CD4-positive, alpha-beta T cell treated with Interleukin-6 at 100 ng/mL for 8 hours (primary cell): ENCODE measurements around the gene PFKL.
A peak's percentile ranks its signal among the peaks of the same experiment; 100 is the strongest.

Experiments
- DNase-seq: peaks from one replicate; pipeline ENCODE4 v3.0.0-alpha.2; 2020; ENCODE audit warnings: mixed read lengths, low spot score

PFKL gene

DNA sequence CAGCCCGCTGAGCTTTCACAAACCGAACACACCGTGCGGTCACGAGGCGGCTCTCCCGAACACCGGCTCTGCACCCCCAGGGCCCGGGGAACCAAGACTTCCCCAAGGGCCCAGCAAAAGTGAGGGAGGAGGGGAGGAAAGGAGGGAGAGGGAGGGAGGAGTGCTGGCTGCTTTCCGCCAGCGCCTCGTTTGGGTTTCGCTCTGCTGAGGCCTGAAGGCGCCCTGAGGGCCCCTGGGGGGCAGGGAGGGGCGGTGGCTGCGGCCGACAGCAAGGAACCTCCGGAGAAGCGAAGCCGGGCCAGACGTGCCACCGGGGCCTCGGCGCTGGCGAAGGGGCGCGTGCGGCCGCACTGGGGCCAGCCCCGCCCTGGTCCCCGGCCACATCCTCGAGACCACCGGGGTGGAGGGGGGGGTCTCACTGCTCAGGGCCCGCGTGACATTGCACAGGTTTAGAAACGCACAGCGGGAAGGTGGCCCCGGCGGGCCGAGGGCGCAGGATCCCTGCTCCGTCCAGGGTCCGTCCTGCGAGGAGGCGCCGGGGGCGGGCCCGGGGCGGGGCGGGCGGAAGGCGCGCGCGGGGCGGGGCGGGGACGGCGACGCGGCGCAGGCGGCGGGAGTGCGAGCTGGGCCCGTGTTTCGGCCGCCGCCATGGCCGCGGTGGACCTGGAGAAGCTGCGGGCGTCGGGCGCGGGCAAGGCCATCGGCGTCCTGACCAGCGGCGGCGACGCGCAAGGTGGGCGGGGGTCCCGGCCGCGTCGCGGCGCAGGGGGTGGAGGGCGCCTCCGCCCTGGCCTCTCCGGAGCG is at the start of gene PFKL:
Gene PFKL, plus strand, starts transcription at position 596 of the 804 bp plus-strand sequence. Its CDS starts 53 bp downstream, at position 649.
- peak; percentile 35 for DNase-seq

DNA sequence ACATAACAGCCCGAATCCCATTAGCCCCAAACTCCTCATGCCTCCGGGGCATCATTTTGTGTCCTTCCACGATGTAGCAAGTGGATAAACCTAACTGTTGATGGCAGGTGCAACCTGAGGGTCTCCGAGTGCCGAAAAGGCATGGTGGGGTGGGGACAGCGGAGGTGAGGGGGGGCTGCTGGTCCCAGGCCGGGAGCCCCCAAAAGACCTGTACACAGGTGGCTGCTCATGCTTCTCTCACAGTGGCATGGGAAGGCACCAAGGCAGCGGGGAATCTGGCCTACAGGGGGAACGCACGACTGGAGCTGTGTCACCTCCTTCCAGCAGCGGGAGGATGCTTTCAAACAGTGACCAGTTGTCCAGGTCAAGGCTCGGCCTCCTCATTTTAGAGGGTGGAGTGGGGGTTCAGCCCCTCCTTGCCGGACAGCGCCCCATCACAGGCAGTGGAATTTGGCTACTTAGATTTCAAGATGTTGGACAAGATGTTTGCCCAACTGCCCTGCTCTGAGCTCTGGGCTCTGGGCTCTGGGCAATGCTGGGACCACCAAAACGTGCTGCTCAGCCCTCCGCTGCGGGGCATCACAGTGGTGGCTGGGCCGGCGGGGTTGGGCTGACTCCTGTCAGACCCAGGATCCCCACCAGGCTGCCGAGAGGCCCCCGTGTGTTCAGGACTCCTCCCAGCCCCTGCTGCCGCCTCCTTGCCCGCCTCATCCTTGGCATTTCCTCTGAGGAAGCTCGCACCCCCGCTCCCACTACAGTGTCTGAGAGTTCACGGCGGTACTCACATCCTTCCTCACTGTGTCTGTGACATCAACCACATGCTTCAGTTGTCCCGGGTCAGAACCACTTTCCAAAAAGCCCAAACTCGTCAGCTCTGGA is 45.8 kb upstream of the PFKL start:
- DNase-seq, result no peak

DNA sequence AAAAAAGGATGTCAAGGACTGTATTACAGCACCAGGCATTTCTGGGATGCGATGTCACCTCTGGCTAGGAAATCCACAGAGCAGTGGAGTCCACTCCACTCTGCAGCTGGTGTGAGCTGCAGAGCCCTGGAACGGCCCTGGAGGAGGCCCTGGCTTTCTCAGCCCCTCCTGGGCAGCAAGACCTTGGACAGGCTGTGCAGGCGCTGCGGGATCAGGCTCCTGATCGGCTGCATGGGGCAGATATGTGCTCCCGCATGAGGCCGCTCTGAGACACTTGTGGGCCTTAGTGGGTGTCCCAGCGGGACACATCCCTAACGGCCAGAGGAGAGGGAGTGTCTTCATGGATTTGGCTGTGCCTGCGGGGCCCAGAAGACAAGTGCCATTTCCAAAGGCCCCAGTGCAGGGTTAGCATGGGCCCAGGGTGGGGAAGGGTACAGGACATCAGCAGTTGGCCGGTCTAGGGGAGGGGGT is 44.3 kb upstream of the PFKL start:
- no peak for DNase-seq

DNA sequence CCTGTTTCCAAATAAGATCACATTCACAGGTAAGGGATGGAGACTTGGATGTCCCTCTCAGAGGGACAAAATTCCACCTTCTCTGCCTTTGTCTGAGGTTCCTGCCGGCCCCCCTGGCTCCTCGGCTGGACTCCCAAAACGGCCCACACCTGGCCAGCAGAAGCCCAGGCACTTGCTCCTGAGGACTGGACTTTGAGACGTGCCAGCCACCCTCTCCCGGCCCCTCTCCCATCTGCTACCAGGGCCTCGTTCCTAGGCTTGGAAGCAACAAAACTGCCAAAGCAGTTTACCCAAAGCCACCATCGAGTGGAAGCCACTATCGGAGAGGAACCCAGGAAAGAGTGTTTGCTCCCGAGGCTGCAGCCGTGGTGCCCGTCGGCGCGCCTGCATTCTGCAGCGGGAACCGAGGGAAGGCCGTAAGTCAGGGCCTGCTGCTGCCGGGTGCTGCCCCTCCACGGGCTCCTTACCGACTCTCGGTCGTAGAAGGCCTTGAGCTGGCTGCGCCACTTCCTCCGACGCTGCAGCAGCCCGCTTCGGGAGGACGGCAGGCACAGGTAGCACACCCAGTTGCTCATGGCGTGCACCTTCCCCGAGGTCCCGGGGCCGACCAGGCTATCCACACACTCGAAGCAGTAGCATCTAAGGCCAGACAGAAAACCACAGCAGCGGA is 41.7 kb upstream of the PFKL start:
- DNase-seq, result no peak

DNA sequence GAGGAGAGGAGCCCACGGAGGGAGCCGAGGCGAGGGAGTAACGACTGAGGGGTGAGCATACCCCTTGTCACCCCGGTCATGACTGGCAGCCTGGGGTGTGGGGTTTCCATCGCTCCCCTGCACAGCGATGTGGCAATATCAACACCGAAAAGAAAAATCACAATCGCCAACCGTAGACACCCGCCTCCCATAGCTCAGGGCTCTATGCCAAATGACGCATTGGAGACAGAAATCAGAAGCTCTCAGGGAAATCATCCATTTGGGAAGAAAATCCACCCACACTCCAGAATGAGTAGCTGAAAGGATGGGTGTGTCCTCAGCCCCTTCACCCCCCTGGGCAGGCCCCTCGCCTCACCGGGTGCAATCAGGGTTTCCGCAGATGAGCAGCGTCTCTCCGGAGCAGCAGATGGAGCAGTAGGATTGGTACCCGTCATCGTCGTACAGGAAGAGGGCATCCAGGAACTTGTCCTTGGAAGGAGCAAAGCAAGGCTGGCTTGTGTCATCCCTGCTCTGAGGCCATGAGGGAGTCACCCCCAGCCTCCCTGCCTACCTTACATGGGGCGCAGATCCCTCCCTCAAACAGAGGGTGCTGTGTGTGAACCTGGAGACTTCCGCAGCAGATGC is 40.7 kb upstream of the PFKL start:
- DNase-seq, result no peak

DNA sequence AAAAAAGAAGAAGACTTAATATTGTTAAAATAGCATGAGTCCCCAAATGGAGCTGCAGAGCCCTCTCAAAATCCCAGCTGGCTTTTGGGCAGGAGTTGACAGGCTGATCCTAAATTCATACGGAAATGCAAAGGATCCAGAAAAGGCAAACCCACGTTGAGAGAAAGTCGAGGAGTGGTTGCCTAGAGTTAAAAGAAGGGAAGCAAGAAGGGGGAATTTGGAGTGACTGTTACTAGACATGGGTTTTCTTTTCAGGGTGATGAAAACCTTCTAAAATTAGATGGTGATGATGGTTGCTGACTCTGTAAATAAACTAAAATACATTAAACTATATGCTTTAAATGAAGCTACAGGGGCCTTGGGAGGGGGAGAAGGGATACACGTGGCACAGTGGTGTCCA is 39.8 kb upstream of the PFKL start:
- no peak for DNase-seq

DNA sequence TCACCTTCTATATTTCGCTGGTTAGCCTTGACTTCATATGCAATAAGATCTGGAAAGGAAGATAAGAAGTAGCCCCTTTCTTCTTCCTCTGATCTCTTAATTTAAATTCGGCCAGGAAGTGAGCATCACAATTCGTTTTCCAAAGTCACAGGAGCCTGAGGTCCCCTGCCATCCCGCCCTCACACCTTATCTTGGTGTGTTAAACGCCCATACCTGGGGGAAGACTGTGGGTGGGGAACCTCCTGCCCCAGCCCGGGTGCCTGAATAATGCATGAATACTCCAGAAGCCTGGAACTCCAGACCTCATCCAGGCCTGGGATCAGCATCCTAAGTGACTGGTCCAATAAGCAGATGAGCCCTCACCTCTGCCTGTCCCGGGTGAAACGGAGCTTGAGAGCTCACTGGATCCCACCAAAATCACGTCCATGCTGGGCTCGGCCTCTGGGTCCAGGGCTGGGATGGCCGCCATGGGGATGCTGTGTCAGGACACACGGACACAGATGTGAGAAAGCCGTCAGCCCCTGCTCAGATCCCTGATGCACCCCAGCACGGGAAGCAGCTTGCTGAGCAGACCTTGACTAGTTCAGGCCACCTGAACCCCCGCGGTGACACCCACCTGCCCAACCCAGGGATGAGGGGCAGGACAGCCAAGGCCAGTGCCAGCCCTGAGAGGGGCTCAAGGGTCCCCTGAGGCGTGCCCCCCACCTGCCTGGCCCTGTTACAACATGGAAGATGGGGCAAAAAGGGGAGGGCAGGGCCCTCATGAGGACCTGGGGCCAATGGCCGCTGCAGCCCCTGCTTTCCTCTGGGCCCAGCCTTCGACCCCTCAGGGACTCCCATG is 38.8 kb upstream of the PFKL start:
- DNase-seq, result no peak

DNA sequence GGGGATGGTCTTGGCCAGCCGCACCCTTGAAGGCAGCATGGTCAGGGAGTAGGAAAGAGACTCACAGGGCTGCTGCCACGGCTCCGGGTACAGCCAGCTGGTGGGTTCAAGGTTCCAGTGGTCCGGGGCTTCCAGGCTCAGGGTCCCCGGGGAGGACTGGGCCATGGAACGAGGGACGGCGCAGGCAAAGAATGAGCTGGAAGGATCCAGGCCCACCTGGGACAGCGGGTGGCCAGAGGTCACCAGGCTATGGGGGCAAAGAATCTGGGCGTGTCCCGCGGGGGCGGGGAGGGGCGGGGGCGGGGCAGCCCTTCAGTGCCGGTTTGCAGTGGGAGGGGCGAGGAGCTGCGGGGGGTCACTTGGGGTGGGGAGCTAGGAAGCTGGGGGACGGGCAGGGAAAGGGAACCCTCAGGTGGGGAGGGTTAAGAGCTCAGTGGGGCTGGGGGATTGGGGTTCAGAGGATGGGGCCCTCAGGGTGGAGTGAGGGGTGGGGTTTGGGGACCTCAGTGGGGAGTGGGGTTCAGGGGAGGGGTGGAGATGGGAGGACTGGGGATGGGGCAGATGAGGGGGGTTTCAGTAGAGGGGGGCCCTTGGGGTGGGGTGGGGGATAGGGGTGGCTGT is 38.1 kb upstream of the PFKL start, which contains the start of gene DNMT3L:
Gene DNMT3L, minus strand, starts transcription at position 223 of the 621 bp plus-strand sequence. CDS start 638 bp downstream, outside the sequence.
- DNase-seq, result no peak

DNA sequence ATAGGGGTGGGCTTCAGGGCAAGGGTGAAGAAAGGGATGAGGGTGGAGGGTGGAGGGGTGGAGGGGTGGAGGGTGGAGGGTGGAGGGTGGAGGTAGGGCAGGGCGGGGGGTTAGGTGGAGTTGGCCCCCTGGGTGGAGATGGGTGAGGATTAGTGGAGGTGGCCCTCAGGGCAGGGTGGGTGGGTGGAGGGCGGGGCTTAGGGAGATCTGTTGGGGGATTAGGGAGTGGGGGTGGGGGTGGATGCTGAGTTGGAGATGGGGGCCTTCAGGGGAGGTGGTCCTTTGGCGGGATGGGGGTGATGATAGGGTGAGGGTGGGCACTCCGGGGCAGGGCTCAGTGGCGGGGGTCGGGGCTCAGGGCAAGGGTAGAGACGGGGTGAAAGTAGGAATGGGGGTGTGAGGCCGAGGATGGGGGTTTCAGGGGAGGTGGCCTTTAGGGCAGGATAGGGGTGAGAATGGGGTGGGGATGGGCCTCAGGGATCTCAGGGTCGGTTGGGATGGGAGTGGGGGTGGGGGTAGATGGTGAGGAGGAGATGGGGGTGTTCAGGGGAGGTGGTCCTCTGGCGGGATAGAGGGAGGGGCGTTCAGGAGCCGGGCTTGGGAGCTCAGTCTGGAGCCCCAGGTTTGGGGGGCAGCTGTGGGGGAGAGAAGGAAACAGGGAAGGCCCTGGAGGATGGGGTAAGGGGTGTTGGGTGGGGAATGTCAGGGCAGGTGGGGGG is 37.4 kb upstream of the PFKL start:
- no peak for DNase-seq

DNA sequence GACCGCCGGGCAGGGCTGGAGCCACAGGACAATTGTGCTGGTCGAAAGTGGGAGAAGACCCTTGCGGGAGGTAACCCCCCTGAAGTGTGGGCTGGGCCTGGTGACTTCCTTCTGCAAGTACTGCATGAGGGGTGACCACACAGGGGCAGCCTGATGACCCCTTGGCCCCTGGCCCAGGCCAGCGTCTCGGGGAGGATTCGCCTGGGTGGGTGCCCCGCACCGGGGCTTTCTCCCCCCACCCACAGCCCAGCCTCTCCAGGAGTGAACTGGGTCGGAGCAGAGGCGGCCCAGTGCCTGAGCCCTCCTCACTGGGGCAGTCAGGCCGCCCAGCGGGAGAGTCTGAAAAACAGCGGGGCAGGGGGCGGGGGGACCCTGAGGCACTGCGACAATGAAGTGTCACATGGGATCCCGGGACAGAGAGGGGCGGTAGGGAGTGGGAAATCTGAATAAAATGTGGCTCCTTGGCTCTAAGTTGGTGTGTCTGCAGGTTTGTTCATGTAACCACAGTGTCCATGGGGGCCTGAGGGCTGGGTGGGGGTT is 36.6 kb upstream of the PFKL start:
- DNase-seq, result no peak

DNA sequence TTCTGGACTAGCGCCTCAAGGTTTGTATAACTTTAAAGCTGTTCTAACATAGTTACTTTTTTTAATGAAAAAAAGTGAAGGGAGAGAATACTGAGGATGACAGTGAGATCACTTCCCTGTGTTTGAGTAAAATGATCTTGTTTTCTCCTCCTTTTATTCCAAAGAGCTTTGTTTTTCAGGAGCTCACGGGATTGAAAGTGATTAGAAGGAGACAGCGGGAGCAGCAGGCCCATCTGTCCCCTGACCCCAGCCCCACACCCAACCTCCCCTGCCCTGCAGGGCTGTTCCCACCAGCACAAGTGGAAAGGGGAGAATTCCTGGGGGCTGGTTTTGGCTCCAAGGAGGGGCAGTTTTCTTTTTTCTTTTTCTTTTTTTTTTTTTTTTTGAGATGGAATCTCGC is 36.1 kb upstream of the PFKL start:
- no peak for DNase-seq

DNA sequence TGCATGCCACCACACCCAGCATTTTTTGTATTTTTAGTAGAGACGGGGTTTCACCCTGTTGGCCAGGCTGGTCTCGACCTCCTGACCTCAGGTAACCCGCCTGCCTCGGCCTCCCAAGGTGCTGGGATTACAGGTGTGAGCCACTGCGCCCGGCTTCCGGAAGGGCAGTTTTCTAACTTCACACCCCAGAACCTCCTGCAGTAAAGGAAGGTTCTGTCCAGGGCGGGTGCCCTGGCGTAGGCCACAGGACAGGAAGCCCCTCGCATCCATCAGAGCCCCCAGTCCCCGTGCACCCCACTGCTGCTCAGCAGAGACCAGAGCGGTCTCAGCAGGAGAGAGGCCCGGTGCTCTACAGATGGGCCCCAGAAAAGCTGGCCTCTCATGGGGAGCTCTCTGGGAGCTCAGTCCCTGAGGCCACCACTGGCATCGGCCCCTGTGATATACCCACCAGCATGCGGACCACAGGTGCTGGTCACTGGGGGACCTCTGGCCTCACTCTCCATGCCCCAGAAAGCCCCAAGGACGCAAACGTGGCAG is 34.1 kb upstream of the PFKL start:
- DNase-seq, result no peak

DNA sequence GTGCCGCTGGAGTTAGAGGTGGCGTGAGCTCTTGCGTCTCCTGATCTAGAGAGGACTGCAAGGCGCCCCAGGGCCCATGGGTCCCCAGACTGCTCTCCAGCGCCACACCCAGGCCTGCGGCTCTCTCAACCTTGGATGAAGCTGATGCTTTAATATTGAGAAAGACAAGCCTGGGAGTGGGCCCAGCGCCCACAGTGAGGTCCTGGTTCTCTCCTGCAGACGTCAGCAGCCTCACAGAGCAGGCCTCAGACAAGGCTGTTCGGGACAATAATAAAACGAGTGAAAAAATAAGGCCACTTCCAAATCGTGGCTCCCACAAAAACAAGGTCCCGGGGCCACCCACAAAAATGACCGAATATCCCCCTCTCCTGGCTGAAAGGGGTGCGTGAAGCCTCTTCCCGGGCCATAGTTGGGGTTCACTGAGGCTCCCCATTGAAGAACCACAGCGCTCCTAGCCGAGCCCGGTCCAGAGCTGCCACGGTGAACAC is 32.2 kb upstream of the PFKL start:
- no peak for DNase-seq

DNA sequence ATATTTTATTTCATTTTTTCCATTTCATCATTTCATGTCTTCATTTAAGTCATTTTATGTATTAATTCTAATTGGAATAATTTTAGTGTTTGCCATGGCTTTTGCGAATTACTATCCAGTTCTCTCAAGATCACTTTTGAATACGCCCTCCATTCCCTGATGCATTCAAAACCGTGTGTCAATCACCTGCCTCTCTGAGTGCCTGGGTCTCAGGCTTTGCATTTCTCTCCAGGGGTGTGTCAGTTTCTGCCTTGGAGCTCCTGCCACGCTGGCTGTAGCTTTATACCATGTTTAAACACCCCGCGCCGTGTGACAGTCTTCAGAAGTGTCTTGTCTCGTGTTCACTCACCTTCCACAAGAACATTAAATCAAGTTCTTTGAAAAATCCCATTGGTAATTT is 30.8 kb upstream of the PFKL start:
- no peak for DNase-seq

DNA sequence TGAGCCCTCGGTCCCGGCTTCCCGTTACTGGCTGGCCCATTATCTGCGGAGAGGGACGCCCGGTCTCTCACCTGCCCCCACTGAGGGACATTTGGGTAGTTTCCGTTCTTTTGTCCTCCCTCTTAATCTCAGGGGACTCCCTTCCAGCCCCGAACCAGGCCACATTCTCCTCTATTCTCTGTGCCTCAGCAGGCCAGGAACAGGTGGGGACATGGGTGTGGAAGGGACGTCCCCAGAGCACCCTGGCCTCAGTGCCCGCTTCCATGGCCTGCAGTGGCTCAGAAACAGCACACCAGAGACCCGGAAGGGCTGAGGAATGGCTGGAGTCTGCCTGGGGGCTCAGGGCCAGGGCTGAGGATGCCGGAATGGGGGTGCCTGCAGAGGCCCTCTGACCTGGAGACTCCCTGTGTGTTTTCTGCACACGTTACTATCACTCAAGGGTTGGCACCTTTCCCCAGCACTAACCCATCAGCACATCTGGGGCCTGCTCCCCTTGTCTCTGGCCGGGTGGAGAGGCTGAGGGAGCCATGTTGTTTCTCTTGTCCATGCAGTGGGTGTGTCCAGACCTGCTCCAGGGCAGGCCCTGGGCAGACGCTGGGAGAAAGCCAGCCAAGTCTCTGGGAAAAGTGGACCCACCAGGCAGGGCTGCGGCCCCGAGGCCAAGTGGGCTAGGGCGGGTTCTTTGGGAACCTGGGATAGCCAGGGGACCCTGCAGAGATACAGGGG is 28.1 kb upstream of the PFKL start:
- no peak for DNase-seq

DNA sequence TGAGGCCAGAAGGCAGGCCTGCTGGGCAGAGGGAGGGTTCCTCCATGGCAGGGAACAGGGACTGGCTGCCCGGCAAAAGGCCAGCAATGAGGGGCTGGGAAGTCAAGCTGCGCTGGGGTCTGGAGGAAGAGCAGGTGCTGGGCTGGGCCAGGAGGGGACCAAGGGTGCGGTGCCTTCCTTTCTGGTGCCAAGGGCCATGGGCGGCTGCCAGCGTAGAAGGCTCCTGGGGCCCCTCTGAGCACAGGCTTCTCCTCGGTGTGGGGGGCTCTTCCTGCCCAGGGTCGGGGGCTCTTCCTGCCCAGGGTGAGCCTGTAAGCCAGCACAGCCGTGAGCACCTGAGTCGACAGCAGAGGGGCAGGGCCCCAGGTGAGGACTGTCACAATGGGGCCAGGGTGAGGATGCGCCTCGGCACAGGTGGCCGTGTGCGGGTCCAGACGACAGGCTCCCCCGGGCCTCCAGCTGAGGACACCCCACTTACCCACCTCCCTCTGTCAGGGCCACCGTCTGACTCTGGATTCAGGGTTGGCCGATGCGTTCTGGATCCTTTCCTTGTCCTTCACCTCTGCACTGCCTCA is 27.5 kb upstream of the PFKL start:
- DNase-seq, result no peak

DNA sequence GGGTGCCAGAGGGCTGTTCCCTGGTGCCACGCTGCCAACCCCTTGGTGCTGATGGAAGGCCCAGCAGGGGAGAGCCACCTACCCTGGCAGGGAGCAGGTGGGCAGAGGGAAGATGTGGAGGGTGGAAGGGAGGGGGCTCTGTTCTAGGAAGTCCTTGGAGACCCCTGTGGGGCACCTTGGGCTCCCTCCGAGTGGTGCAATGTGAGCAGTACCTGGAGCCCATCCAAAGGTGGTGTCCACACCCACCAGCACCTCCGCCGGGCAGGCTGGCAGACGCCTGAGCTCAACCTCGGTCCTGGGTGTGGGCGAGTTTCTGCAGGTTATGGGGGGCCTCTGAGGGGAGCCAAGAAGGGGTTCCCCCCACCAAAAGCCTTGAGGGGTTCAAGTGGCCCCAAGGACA is 26.8 kb upstream of the PFKL start:
- no peak for DNase-seq

DNA sequence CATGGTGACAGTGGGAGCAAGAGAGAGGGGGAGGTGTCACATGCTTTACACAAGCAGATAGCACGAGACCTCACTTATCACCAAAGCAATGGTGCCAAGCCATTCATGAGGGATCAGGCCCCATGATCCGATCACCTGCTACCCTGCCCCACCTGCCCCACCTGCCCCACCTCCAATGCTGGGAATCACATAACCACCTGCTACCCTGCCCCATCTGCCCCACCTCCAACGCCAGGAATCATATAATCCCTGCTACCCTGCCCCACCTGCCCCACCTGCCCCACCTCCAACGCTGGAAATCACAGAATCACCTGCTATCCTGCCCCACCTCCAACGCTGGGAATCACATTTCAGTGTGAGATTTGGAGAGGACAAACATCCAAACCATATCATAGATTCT is 24.8 kb upstream of the PFKL start:
- DNase-seq, result no peak
